ENCODE data around the gene ITGAE.

ITGAE gene

DNA sequence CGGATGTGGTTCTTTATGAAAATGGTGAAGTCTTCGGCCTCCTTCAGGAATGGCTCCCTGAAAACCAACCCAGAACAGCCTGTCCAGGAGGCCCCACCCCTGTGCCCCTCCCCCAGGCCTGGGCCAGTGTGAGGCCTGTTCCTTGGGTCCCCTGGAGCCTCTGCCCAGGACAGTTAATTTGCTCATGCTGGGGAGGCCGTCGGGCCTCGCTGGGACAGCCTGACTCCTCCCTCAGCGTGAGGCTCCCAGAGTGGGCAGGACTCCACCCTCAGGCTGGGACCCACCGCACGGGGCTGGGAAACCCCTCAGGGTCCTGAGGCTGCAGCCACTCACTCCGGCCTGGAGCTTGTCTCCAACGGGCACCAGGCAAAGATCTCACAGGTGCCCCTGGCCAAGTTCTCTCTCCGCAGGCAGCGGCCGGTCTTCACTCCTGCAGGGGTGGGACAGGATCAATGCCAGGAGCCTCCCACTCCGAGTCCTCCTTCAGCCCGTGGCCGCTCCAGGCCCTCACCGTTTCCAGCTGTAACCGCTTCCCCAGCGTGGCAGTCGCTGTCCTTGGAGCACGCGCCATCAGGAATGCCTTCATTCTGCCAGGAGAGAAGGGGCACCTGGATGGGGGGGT is 110.8 kb downstream of the ITGAE start:
- DNase-seq: no peak

DNA sequence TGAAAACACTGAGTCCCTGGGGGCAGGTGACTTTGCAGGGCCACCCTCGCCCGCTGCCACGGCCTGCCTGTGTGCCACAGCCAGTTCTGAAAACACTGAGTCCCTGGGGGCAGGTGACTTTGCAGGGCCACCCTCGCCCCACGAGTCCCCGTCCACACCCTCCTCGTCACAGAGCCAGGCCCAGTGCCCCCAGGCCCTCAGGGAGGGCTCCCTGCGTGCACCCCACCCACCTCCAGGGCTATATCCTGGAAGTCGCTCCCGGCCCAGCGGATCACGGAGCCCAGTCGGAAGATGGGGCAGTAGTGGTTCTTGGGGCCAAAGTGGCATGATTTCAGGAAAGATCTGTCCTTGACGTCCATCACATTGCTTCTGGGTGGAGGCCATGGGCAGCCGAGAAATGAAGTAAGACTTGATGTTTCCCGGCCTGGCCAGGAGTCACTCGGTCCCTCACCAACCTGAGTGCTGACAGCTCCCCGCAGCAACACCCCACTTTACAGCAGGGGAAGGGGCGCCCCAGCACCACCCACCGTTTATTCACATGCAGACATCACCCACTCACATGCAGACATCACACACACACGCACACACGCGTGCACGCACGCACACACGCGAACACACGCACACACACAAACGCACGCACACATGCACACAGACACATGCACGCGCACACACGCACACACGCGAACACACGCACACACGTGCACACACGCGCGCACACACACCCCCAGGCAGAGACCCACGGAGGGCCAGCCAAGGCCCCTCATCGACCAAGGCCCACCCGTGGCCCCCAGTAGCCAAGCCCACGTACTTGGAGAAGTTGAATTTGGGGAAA is 111.5 kb downstream of the ITGAE start:
- no peak for DNase-seq

DNA sequence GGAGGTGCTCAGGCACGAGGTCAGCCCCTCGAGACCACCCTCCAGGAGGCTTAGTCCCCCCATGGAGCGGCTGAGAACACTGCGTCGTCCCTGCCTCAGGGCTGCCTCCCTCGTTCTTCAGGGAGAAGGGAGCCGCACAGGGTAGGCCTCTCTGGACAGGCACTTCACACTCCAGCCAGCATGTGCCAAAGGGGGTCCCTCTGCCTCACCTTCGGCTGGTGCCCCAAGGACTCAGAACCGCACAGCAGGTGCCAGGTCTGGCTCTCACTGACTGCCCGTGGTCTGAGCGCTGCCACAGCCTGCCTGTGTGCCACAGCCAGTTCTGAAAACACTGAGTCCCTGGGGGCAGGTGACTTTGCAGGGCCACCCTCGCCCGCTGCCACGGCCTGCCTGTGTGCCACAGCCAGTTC is 112.1 kb downstream of the ITGAE start:
- no peak for DNase-seq

DNA sequence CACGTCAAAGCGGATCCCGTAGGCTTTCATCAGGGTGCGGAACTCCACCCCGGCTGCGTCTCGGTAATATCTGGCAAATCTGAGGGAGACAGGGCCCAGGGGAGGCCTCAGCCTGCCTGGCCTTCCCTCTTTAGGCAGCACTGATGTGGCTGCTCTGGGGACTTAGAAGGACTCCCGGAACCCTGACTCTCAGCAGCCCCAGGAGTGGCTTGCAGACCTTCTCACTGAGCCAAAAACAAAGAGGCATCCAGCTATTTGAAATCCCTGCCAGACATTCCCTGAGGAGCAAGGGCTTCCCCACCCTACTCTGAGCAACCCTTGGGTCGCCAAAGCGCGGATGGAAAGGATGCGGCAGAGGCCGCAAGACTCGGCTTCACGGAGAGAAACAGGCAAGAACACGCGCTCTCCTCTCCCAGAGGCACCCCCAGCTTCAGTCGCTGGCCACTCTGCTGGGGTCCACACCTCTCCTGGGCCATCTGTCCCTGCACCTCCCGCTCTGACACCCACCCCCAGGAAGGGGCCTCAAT is 112.9 kb downstream of the ITGAE start:
- no peak for DNase-seq

DNA sequence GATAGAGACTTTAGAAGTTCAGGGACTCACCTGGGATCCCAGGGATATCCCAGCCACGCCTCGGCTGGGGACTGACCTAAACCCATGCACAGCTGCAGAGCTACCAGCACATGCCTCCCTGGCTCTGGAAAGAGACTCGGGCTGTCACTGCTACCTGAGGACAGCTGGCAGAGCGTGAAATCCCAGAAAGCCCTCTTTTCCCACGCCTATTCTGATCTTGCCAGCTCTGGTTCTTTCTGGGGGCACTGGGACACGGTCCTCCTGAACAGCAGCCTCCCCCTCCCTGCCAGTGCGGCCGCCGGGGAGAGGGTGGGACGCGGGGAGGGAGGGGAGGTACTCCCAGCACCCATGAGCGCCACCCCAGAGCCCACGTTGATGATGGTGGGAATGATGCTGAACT is 115.8 kb downstream of the ITGAE start:
- DNase-seq: no peak

DNA sequence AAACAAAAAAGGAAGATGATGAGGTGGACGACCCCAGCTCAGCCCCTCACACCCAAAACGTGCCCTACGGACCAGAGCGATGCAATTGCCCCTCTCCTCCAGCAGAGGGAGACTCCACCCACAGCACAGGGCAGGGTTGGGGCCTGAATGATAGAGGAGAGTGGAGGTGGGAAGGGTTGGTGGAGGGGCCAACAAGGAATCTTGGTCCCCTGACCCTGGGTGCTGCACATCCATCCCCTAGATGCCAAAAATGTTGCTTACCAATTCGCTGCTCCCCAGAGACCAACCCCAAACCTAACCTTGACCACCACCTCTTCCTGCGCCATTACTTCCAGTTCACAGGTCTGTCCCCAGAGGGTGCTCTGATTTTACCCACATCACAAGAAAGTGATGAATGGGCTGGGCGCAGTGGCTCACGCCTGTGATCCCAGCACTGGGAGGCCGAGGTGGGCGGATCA is 117.9 kb downstream of the ITGAE start:
- DNase-seq: peak; percentile 12 to 33

DNA sequence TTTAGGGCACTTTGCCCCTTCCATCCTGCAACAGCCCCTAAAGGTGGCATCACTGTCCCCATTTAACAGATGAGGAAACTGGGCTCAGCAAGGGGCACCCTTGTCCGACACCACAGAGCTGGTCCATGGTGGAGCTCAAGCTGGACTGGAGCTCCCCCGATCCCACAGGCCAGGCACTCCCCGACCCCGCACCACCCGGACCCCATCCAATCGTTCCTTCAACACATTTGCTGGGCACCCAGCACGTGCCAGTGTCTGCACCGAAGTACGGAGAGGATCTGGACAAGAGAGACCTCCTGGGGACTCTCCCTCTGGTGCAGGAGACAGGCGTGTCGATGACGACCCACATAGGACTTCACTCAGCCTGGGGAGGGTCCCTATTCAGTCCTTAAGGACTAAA is 119.0 kb downstream of the ITGAE start:
- DNase-seq: no peak

DNA sequence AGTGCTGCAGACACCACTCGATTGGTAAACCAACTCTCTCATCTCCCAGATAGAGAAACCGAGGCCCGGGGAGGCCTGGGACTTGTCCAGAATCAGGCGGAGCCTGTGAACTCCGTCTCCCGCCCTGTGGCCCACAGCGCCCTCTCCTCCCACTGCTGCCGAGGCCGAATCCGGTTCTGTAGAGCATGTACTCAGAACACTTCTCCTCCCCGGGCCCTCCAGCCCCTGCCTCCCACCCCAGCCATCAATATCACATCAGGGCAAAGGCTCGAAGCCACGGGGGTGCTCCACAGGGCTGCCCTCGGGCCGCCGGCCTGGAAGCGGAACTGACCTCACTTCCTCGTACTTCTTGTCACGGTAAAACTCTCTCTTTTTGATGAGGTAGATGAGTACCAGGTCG is 119.4 kb downstream of the ITGAE start:
- no peak for DNase-seq

DNA sequence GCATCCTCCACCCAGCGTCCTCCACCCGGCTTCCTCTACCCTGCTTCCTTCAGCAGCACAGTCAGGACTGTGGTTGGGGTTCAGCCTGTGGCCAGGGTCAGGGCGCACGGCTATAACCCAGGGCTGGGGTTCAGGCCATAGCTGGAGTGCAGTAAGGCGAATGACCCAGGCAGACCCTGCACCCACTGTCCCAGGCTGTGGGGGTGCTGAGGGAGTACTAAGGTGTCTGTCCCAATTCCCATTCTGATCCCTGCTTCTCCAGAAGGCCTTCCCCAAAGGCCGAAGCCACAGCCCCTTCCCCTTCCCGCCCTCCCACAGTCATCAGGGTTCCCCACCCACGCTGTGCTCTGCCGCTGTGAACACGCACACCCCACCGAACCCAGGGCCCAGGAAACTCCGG is 119.9 kb downstream of the ITGAE start:
- DNase-seq: no peak

DNA sequence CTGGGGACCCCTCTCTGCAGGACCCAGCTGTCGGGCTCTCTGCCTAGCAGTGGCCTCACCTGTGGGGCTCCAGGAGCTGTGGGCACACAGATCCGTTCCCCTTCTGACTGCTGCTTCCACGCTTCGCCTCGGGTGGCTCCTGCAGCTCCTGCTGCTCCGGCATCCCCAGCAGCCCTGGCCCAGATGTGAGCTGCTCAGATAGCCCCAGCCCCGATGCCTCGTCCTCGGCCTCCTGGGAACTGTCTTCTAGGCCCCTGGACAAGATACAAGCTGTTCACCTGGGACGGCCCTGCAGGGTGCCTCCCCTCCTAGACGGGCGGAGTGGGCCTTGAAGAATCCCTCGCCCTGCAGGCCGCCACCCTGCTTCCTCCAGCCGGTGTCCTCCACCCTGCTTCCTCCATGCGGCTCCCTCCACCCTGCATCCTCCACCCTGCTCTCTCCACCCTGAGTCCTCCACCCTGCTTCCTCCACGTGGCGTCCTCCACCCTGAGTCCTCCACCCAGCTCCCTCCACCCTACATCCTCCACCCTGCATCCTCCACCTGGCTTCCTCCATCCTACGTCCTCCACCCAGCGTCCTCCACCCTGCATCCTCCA is 121.4 kb downstream of the ITGAE start:
- DNase-seq: no peak

DNA sequence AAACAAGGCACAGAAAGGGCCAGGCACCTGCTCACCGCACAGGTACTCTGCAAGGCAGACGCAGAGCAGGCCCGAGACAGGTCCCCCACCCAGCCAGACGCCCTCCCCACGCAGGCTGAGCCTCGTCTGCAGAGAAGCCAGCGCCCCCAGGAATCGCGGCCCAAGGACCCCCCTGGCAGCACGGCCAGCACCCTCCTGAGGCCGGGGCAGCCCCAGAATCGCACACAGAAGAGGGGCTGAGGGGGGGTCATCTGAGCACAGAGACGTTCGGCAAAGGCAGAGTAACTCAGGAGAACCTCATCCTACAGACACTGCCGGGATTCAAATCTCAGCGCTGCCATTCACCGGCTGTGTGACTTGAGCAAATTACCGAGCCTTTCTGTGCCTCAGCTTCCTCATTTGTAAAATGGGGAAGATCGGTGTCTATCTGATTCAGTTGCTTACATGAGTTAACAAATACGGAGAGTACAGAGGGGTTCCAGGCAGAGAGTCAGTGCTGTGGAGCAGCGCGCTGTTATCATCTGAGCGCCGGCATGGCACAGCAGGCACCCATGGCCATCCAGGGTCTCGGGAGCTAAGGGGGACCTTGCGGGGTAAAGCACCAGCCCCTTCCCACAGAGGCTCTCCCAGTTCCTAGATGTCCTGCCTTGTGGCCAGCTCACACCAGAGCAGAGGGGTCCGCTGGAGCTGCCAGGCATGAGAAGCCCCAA is 122.0 kb downstream of the ITGAE start:
- no peak for DNase-seq

DNA sequence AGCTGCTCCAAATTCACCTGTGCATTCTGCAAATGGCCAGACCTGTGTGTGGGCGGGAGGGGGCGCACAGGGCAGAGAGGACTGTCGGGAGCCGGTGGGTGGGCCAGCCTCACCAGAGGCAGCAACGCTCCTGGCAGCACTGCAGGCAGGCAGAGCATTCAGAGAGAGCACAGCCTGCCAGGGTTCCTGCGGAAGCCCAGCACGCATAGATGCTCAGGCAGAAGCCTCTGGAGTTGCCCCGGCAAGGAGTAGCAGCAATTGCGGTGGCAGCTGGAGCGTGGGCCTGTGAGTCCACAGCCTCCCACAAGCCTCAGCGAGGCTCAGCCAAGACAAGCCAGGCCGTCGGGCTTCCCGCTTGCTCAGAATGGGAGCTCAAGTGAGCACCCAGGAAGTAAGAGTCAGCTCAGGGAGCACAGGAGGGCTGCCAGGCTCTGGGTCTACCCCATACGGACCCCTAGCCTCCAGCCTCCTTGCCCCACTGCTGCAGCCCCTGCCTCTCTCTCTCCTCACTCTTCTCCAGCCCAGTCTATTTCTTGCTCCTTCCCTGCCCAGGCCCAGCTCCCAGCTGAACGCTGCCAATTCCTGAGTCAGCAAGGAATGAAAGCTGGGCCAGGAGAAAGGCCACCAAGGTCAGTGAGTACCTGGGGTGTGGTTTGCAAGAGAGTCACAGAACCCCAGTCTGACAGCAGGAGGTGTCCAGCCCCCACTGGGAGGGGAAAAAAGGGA is 122.7 kb downstream of the ITGAE start:
- DNase-seq: no peak

DNA sequence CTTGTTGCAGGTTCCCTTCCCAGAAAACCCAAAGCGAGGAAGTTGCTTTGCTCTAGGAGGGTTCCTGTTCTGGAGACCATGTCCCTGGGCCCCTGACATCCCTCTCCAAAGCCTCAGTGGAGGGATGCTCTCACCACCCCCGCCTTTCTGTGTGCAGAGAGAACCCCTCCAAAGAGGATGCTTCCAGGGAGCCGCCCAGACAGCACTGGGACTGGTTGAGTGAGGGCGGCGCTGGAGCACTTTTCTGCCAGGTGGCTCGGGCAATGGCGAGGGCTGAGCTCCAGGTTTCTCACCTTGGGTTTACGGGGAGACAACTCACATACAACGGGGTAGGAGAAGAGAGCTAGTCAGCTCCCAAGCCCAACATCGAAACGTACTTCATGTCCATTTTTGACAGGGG is 125.1 kb downstream of the ITGAE start:
- DNase-seq: no peak

DNA sequence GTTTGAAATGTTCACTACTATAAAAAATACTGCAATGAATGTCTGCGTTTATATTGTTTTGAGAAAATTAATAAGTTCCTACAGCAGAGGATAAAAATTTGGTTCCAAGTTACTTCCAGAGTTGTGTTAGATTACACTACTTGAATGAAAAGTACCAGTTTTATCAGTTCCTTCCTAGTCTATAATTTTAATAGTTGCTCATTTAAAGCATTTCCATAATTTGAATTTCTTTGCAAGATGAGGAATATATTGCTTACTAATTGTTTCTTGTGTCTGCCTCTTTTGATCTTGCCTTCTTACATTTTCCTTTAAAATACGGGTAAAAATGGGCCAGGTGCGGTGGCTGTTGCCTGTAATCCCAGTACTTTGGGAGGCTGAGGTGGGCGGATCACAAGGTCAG is 128.4 kb downstream of the ITGAE start:
- DNase-seq: no peak

DNA sequence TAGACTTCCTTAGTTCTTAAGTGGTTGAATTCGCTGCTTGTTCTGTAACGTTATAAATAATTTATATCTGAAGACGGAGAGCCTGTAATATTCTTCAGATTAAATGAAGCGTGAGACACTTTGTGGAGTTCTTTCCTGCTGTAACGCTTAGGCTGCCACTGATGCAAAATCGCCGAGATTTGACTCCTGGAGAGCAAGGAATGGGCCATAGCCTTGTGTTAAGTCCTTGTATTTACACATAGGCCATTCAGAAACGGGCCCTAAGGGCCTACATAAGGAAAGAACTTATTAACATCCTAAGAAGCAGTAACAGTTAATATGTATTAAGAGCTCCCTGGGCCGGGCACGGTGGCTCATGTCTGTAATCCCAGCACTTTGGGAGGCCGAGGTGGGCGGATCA is 131.4 kb downstream of the ITGAE start:
- DNase-seq: no peak

DNA sequence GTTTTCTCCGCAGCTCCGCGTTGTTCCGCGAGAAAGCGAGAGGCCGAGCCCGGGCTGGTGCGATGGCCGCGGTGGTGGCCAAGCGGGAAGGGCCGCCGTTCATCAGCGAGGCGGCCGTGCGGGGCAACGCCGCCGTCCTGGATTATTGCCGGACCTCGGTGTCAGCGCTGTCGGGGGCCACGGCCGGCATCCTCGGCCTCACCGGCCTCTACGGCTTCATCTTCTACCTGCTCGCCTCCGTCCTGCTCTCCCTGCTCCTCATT is 132.0 kb downstream of the ITGAE start:
- DNase-seq: no peak

DNA sequence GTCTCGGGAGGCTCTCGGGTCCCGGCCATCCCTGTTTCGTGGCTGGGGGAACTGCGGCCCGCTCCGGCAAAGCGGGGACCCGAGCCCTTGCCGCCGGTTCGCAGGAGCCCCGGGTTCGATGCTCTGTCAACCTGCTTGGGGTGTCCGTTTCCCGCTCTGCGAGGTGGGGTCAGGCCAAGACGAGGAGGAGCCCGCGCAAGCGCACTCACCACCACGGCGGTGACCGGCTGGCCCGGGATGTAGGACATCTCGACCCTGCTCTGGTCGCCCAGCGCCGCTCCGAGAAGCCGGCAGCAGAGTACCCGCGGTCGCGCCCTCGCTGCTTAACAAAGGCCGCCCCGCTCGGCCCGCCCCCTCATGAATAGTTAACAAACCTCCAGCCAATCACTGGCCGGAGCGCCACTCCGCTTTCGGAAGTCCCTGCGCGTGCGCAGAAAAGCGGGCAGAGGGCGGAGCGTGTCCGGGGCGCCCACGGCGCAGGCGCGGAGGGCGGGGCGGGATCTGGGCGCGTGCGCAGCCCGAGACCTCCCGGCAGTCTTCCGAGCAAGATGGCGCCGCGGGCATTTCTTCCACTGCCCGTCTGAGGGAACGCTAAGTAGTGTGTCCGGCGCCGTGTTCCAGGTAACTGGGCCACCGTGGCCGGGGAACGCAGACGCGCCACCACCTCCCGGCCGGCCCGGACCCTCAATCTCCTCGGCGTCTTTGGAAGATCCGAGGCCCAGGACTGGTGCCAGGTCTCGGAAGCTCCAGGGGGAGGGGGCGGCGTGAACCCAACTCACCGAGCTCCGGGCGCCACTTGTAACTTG is 132.5 kb downstream of the ITGAE start, which contains the start of the genes EMC6 and TAX1BP3:
Gene EMC6 (plus strand): TSS at position 534 of the 806 bp plus-strand sequence. CDS start 335 bp downstream, outside the sequence.
Gene TAX1BP3 (minus strand): TSS at position 300 of the 806 bp plus-strand sequence. CDS start 52 bp downstream, at position 248.
- DNase-seq: peak; percentile 77 to 83

DNA sequence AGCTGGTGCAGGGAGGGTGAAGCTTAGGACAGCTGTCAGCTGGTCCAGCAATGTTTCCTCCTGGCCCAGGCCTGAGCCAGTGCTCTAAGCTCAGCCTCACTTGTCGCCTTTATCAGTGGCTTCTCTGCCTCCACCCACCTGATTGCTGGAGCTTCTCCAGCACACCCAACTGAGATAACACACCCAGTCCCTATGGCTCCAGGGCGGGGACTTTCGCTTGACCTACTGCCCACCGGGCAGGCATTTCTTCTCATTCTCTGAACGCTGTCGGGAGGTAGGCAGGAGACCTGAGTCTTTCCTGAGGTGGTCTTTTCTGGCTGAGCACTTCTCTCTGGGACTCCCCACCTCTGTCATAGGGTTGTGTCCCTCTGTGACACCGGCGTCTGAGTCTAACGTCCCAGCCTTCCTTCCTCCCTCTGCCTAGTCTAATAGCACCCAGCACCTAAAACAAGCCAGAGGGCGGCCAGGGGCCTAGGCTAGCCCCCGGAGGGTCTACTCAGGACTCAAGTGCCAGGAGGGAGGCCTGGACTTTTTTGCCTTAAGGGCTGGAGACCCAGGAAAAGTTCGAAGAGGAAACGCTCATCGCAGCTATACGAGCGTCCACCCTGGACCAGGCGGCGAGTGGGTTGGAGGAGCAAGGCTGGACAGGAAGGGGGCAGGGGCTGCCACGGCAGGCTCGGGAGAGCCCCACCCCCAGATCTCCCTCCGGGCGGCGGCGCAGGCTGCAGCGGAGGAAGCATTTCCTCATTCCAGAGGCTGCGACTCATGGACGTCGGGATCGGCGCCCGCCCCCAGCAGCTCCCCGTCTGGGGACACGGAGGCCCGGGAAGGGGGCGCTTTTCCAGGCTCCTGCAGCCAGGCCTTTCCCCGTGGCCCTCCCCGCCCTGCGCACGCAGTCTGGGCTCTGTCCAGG is 133.4 kb downstream of the ITGAE start:
- no peak for DNase-seq

DNA sequence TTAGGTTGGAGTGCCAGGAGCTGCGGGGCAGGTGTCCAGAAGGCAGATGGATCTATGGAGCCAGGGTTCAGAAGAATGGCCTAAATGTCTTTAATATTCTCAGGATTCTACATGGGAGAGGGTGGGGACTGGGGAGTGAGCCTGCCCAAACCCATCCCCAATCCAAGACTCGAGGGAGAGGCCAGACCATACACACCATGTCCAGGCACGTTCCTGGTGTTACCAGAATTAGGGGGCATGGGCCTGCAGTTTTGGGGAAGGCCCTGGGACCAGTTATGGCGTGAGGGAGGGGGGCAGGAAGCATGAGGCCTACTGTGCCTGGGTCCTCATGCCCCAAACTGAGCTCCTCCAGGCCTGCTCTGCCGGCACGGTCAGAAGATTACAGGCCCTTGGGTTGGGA is 134.5 kb downstream of the ITGAE start:
- DNase-seq: no peak

DNA sequence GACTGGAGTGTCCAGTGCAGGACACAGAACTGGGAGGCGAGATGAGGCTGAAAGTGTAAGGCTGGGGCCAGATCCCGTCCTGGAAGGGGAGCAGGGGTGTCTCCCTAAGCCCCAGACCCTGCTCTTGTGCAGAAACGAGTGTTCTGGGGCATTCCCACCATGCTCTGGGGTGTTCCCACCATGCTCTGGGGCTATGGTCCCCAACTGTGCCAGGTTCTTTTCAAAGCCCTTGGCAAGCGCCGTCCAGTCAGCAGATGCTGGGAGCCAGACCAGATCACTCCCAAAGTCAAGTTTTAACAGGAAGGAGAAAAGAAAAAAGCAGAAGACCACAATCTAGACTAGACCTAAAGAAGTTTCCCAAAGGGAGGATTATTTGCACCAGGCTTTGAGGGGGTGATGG is 135.2 kb downstream of the ITGAE start:
- no peak for DNase-seq

Data from Kasumi-1 (cell line).